ENCODE measurements around the gene KIF11.

DNA sequence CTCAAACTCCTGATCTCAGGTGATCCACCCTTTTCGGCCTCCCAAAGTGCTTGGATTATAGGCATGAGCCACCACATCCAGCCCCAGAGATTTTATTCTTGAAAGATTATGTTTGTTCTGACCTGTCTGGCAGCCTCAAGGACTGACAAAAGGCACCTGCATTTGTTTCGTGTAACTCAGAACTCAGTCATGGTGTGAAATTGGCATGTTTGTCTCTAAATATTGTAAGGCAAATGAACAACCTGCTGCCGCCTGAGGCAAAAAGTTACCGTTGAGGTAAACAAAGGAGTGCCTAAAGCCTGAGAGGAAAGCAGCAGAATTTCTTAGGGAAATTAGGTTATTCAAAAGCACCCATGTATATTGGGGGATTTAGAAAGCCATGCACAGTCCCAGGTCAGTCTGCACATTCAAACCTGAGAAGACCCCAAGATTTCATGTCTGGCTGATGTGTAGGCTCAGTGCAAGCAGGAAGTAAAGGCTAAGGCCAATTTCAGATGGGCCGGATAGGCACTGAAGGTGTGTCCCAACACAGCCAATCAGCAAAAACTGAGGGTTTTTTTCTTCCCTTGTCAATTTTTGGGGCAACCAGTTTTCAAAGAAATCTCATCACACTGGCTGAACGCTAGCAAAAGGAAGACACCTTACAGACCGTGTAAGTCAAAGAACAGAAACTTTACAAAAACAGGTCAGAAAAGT, 63.5 kb downstream of the KIF11 start:
- TF ChIP-seq CTCF (IDR thresholded peaks at IDR 0.05) (no peak), SIN3A (IDR thresholded peaks at IDR 0.05; ENCODE audit: borderline replicate concordance, insufficient read depth, low read depth, low read length) (no peak), REST (IDR thresholded peaks at IDR 0.05; ENCODE audit: insufficient read depth in 1 of 2, low read depth in 2 of 2, low read length in 1 of 2) (no peak), POLR2AphosphoS5 (IDR thresholded peaks at IDR 0.05; ENCODE audit: low read depth, low read length) (no peak), TCF7L2 (IDR thresholded peaks at IDR 0.05; ENCODE audit: low read depth, low read length) (no peak)
